Fibroblast of villous mesenchyme (primary cell): ENCODE results near the gene NDUFB7. TPM values are rescaled to one million over a fixed set of nuclear protein-coding genes. Genes with fewer than 3 reads are reported as not detected.

Experiments used
- DNase-seq: peaks from one replicate; pipeline ENCODE4 v3.0.0-alpha.2; 2010; ENCODE audit warnings: low read depth
- H3K4me3 ChIP-seq: 2 replicates; pipeline ENCODE4 v1.5.1; 2011; ENCODE audit warnings: low read depth, mild to moderate bottlenecking, low read length
- small RNA-seq: library from RNA; depleted of rRNA; stranded (forward); fragments of <200 nt; gene quantifications from one replicate; pipeline ENCODE3, GENCODE V24; 2012
- total RNA-seq: library from RNA; depleted of rRNA; stranded (reverse); fragments of >200 nt; gene quantifications from 2 replicates; pipeline ENCODE4 v1.2.3, GENCODE V29; 2012
- TF ChIP-seq, protein P1 (sequence below): IDR thresholded peaks from 2 replicates; pipeline ENCODE4 v1.5.1; 2012; ENCODE audit warnings: low read depth, mild to moderate bottlenecking, low read length; ENCODE audit not compliant: insufficient read depth

The NDUFB7 gene
- total RNA-seq, 1 donor, result 216 TPM

DNA sequence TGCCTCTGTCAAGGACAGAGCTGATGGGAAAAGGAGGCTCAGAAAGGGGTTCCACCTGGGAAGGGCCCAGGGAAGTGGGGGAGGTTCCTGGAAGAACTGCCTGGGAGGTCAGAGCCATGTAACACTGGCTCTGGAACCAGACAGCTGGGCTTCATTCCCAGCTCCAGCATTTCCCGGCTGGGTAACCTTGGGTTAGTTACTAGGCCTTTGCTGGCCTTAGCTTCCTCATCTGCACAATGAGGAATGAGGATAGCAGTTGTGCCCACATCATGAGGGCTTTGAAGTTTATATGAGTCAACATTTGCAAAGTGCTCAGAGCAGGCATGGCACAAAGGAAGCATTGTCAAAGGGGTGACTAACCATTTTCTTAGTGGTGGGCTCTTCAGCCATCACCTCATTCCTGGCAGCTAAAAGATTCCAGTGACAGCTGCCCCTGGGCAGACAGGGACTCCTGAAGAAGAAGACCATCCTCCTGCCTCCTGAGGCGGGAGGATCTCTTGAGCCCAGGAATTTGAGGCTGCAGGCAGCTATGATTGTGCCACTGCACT is 51.9 kb downstream of the NDUFB7 start:
- TF ChIP-seq, protein P1, sequence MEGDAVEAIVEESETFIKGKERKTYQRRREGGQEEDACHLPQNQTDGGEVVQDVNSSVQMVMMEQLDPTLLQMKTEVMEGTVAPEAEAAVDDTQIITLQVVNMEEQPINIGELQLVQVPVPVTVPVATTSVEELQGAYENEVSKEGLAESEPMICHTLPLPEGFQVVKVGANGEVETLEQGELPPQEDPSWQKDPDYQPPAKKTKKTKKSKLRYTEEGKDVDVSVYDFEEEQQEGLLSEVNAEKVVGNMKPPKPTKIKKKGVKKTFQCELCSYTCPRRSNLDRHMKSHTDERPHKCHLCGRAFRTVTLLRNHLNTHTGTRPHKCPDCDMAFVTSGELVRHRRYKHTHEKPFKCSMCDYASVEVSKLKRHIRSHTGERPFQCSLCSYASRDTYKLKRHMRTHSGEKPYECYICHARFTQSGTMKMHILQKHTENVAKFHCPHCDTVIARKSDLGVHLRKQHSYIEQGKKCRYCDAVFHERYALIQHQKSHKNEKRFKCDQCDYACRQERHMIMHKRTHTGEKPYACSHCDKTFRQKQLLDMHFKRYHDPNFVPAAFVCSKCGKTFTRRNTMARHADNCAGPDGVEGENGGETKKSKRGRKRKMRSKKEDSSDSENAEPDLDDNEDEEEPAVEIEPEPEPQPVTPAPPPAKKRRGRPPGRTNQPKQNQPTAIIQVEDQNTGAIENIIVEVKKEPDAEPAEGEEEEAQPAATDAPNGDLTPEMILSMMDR, result no peak
- H3K4me3 ChIP-seq, result no peak overlapping the region
- no peak for DNase-seq

DNA sequence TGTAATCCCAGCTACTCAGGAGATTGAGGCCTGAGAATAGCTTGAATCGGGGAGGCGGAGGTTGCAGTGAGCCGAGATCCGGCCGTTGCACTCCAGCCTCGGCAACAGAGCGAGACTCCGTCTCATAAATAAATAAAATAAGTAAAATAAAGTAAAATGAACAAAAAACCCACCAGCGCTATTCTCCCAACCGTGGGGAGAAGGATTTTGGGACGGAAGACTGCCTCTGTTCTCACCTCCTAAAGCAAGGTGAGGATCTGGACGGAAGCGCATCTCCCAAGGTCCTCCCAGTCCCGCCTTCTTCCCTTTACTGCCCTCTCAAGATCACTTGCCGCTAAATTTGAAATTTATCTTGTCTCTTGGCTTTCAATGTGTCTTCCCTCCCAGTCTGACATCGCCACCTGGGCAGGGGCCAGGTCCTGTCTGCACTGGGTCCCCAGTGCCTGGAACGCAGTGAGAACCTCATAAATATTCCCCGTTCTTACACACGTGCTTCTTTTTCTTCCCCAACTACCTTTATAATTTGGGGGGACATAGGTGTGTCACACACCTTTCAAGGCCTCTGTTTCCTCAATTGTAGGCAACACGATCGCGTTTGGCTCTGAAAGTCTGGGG is 52.5 kb downstream of the NDUFB7 start:
- DNase-seq, result no peak
- H3K4me3 ChIP-seq, result no peak overlapping the region
- TF ChIP-seq, protein P1, result no peak

DNA sequence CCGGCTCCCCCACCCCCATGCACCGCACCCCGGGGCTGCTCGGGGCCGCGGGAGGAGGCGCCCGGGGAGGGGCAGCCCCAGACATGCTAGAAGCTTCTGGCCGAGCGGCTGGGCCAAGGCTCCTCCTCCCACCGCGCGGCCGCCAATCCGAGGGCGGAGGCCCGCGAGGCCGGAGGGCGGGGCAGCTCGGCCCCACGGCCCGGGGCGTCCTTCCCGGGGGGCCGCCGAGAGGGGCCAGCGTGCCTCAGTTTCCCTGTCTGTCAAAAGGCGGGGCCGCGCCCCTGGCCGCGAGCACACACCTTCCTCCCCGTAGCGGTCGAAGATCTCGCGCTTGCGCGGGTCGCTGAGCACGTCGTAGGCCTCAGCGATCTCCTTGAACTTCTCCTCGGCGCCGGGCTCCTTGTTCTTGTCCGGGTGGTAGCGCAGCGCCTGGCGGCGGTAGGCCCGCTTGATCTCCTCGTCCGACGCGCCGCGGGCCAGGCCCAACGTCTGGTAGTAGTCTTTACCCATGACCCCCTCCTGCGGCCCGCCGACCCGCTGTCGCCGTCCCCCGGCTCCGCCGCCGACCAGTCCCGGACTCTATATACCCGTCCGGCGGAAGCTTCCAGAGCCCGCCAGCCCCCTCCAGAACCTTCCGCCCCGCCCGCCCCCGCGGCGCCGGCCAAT is 53.9 kb downstream of the NDUFB7 start, which contains the start of gene DNAJB1:
Gene DNAJB1 (minus strand): TSS at position 558 of the 666 bp plus-strand sequence. CDS start 48 bp downstream, at position 510.
- TF ChIP-seq, protein P1, result no peak
- H3K4me3 ChIP-seq, result peak within 1 kb of the TSS; percentile 93
- DNase-seq, result peak; percentile 80

DNA sequence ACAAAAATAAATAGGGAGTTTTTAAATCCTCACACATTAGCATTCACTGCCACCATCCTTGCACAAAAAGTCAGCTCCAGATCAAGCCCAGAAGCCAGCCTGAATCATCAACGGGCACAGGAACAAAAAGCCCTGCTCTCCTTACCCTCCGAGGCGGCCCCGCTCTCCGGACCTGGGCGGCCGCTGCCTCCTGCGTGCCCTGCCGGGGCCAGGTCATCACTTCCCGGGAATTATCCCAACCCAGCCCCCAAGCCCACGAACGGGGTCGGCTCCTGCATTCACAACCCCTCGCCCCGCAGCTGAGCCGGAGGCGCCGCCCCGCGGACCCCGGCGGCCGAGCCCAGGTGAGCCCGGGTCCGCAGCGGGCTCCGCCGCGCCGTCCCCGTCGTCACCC is 54.4 kb downstream of the NDUFB7 start:
- peak overlapping the region; percentile 93 for H3K4me3 ChIP-seq
- no peak for DNase-seq
- TF ChIP-seq, protein P1, result no peak

DNA sequence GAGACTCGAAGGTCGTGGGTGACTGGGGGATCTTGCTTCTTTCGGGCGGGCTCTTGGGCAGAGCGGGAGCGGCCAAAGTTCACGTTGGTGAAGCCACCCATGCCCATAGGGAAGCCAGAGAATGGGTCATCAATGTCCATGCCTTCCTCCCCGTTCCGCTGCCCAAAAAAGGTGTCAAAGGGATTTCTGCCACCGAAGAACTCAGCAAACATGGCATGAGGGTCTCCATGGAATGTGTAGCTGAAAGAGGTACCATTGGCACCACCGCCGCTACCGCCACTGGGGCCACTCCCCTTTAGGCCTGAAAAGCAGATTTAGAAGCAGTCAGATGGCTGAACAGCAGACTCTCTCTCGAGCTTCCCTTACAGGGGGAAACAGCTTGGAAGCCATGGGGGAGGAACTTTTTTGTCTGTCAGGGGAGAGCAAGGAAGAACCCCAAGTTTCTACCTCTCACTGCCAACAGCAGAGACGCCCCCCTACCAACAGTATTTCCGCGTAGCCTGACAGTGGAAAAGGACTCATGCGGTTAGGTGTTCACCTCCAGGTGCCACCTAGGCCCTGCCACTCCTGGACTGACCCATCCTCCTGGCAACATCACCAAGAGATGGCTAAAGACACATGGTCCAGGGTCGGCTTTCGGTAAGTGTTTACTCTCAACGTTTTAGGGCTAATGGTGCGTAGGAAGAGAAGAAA is 55.0 kb downstream of the NDUFB7 start:
- TF ChIP-seq, protein P1, result no peak
- peak overlapping the region; percentile 93 for H3K4me3 ChIP-seq
- DNase-seq, result no peak

Small RNA genes within 50 kb of the gene (small RNA-seq; reads per million reads assigned to genes)
- not detected for gene RN7SL842P

Other genes with a start within 250 kb of the NDUFB7 start
- 40.9 and 48.4 TPM in 2 replicates for gene ADGRE5, start 190.6 kb downstream of the NDUFB7 start, total RNA-seq
- gene DDX39A, start 152.7 kb downstream of the NDUFB7 start, total RNA-seq, result 56.6 and 63.8 TPM in 2 replicates
- 127 and 207 TPM in 2 replicates for gene PKN1, start 138.8 kb downstream of the NDUFB7 start, total RNA-seq
- 2.6 and 3.9 TPM in 2 replicates for gene PTGER1, start 96.7 kb downstream of the NDUFB7 start, total RNA-seq
- 155 and 169 TPM in 2 replicates for gene GIPC1, start 75.9 kb downstream of the NDUFB7 start, total RNA-seq
- gene DNAJB1, start 53.7 kb downstream of the NDUFB7 start, total RNA-seq, result 78.0 and 99.3 TPM in 2 replicates
- gene TECR, start 42.5 kb downstream of the NDUFB7 start, total RNA-seq, result 27.4 and 32.0 TPM in 2 replicates
- not detected in 2 replicates for gene CLEC17A, start 11.0 kb upstream of the NDUFB7 start, total RNA-seq
- not detected in 2 replicates for gene ADGRE3, start 102.8 kb upstream of the NDUFB7 start, total RNA-seq
- 13.9 and 18.6 TPM in 2 replicates for gene ZNF333, start 118.0 kb upstream of the NDUFB7 start, total RNA-seq
- 0.43 and 0.97 TPM in 2 replicates for gene ADGRE2, start 206.5 kb upstream of the NDUFB7 start, total RNA-seq